H9 (cell line): ENCODE results near the gene SYAP1. TPM values are rescaled to one million over a fixed set of nuclear protein-coding genes. Genes with fewer than 3 reads are reported as not detected.

Experiments
- DNase-seq: peaks from one replicate; pipeline ENCODE4 v3.0.0-alpha.2; 2017
- H2AFZ ChIP-seq: one replicate; pipeline ENCODE4 v1.6.1; 2013; ENCODE audit warnings: mild to moderate bottlenecking, low read length, control low read depth, moderate library complexity
- H2AK5ac ChIP-seq: 2 replicates; pipeline ENCODE4 v1.6.1; 2013; ENCODE audit warnings: low read length, control low read depth, mixed read lengths; ENCODE audit not compliant: insufficient read length
- H2BK120ac ChIP-seq: one replicate; pipeline ENCODE4 v1.6.1; 2013; ENCODE audit warnings: low read depth, mild to moderate bottlenecking, low read length, control low read depth, inconsistent platforms; ENCODE audit not compliant: poor library complexity, severe bottlenecking
- H2BK12ac ChIP-seq: 2 replicates; pipeline ENCODE4 v1.6.1; 2013; ENCODE audit warnings: low read length, control low read depth, mixed read lengths, low read depth; ENCODE audit not compliant: insufficient read length
- H2BK15ac ChIP-seq: 2 replicates; pipeline ENCODE4 v1.6.1; 2013; ENCODE audit warnings: low read depth, low read length, control low read depth
- H2BK20ac ChIP-seq: one replicate; pipeline ENCODE4 v1.6.1; 2013; ENCODE audit warnings: low read depth, mild to moderate bottlenecking, low read length, control low read depth, inconsistent platforms; ENCODE audit not compliant: poor library complexity, severe bottlenecking
- H2BK5ac ChIP-seq: 2 replicates; pipeline ENCODE4 v1.6.1; 2013; ENCODE audit warnings: low read length, control low read depth, mixed read lengths; ENCODE audit not compliant: insufficient read length
- H3K14ac ChIP-seq: 2 replicates; pipeline ENCODE4 v1.6.1; 2013; ENCODE audit warnings: low read length, control low read depth; ENCODE audit not compliant: insufficient read depth
- H3K18ac ChIP-seq: 2 replicates; pipeline ENCODE4 v1.6.1; 2013; ENCODE audit warnings: low read depth, mild to moderate bottlenecking, mixed read lengths, low read length, control low read depth; ENCODE audit not compliant: insufficient read length
- H3K23ac ChIP-seq: 2 replicates; pipeline ENCODE4 v1.6.1; 2013; ENCODE audit warnings: low read length, control low read depth, mixed read lengths, low read depth; ENCODE audit not compliant: insufficient read length
- H3K23me2 ChIP-seq: 2 replicates; pipeline ENCODE4 v1.6.1; 2013; ENCODE audit warnings: low read depth, mild to moderate bottlenecking, mixed read lengths, low read length, control low read depth; ENCODE audit not compliant: insufficient read length, poor library complexity, severe bottlenecking
- H3K27ac ChIP-seq: 2 replicates; pipeline ENCODE4 v1.5.1; 2013; ENCODE audit warnings: low read length, control low read depth, mixed read lengths, low read depth; ENCODE audit not compliant: insufficient read length
- H3K27me3 ChIP-seq: 2 replicates; pipeline ENCODE4 v1.6.1; 2013; ENCODE audit warnings: low read length, control low read depth, inconsistent platforms; ENCODE audit not compliant: insufficient read depth
- H3K4ac ChIP-seq: 2 replicates; pipeline ENCODE4 v1.6.1; 2013; ENCODE audit warnings: low read depth, mild to moderate bottlenecking, control low read depth, inconsistent platforms, low read length, moderate library complexity
- H3K4me1 ChIP-seq: 2 replicates; pipeline ENCODE4 v1.6.1; 2013; ENCODE audit warnings: low read length, control low read depth, inconsistent platforms; ENCODE audit not compliant: insufficient read depth
- H3K4me2 ChIP-seq: 2 replicates; pipeline ENCODE4 v1.6.1; 2013; ENCODE audit warnings: low read length, control low read depth, mixed read lengths; ENCODE audit not compliant: insufficient read length, insufficient read depth
- H3K56ac ChIP-seq: 2 replicates; pipeline ENCODE4 v1.6.1; 2013; ENCODE audit warnings: low read depth, mild to moderate bottlenecking, mixed read lengths, low read length, control low read depth; ENCODE audit not compliant: insufficient read length
- H3K79me1 ChIP-seq: 2 replicates; pipeline ENCODE4 v1.6.1; 2013; ENCODE audit warnings: low read depth, mild to moderate bottlenecking, moderate library complexity, low read length, control low read depth, inconsistent platforms; ENCODE audit not compliant: insufficient read depth, poor library complexity, severe bottlenecking
- H3K79me2 ChIP-seq: 2 replicates; pipeline ENCODE4 v1.6.1; 2013; ENCODE audit warnings: low read length, control low read depth, inconsistent platforms; ENCODE audit not compliant: insufficient read depth
- H3K9ac ChIP-seq: 2 replicates; pipeline ENCODE4 v1.6.1; 2013; ENCODE audit warnings: low read length, control low read depth, mixed read lengths; ENCODE audit not compliant: insufficient read length; ENCODE audit errors: extremely low read depth
- H3K9me3 ChIP-seq: one replicate; pipeline ENCODE4 v1.6.1; 2013; ENCODE audit warnings: low read depth, low read length, inconsistent platforms; ENCODE audit not compliant: control insufficient read depth
- H3T11ph ChIP-seq: one replicate; pipeline ENCODE4 v1.6.1; 2013; ENCODE audit warnings: mild to moderate bottlenecking, low read length, control low read depth, inconsistent platforms
- H4K20me1 ChIP-seq: one replicate; pipeline ENCODE4 v1.6.1; 2013; ENCODE audit not compliant: control insufficient read depth, insufficient read length, insufficient read depth
- H4K5ac ChIP-seq: 2 replicates; pipeline ENCODE4 v1.6.1; 2013; ENCODE audit warnings: low read depth, mild to moderate bottlenecking, mixed read lengths, low read length, control low read depth; ENCODE audit not compliant: insufficient read length
- H4K8ac ChIP-seq: replicated peaks from 2 replicates; pipeline ENCODE4 v1.6.1; 2013; ENCODE audit warnings: low read length, control low read depth, mixed read lengths, low read depth; ENCODE audit not compliant: insufficient read length
- H4K91ac ChIP-seq: 2 replicates; pipeline ENCODE4 v1.6.1; 2013; ENCODE audit warnings: low read depth, mild to moderate bottlenecking, moderate library complexity, mixed read lengths, low read length, control low read depth; ENCODE audit not compliant: insufficient read length
- H3K27ac Mint-ChIP-seq, 3 experiments: 2 replicates in 2 of 3; 3 replicates in 1 of 3; pipeline ENCODE4 v1.8.0; 2020 to 2021; ENCODE audit warnings: mixed read lengths in 3 of 3, mild to moderate bottlenecking in 1 of 3, moderate library complexity in 1 of 3
- H3K27me3 Mint-ChIP-seq: 2 replicates; pipeline ENCODE4 v1.8.0; 2021; ENCODE audit warnings: low read depth, mild to moderate bottlenecking, moderate library complexity, mixed read lengths
- H3K36me3 Mint-ChIP-seq, 3 experiments: 2 replicates in 2 of 3; 3 replicates in 1 of 3; pipeline ENCODE4 v1.8.0; 2020 to 2021; ENCODE audit warnings: low read depth in 3 of 3, mixed read lengths in 3 of 3; ENCODE audit not compliant: insufficient read depth in 1 of 3
- H3K4me1 Mint-ChIP-seq, 2 experiments: 2 replicates each; pipeline ENCODE4 v1.8.0; 2020; ENCODE audit warnings: mixed read lengths in 2 of 2
- H3K4me3 Mint-ChIP-seq, 2 experiments: 2 replicates in 1 of 2; 3 replicates in 1 of 2; pipeline ENCODE4 v1.8.0; 2020 to 2021; ENCODE audit warnings: mild to moderate bottlenecking in 2 of 2, mixed read lengths in 2 of 2, moderate library complexity in 1 of 2
- H3K9me3 Mint-ChIP-seq, 2 experiments: 2 replicates in 1 of 2; 3 replicates in 1 of 2; pipeline ENCODE4 v1.8.0; 2020; ENCODE audit warnings: mild to moderate bottlenecking in 2 of 2, mixed read lengths in 2 of 2, moderate library complexity in 1 of 2
- CTCF ChIP-seq: fragments of 200-600 bp; sonication (generic); conservative IDR thresholded peaks from 3 replicates; pipeline ENCODE4 v1.8.0; 2021; ENCODE audit warnings: antibody characterized with exemption, mild to moderate bottlenecking
- WGBS: extraction: QIAGEN DNeasy Blood & Tissue Kit; methylation state at CpG from one replicate; pipeline ENCODE4 v1.1.7; 2013; ENCODE audit warnings: missing lambda C conversion rate, low lambda C conversion rate, mixed read lengths; ENCODE audit not compliant: insufficient read length; ENCODE audit errors: extremely low coverage; 5-methylcytosine and 5-hydroxymethylcytosine counted together
- total RNA-seq: library from RNA; stranded (reverse); gene quantifications from 2 replicates; pipeline ENCODE4 v1.2.1, GENCODE V29; 2021

The SYAP1 gene
- total RNA-seq, 1 experiment from 2014 or later = 42.7 TPM

GRCh38 chrX:16814597-16814996 lies 95.2 kb downstream of the SYAP1 start:
- H4K91ac ChIP-seq = no peak overlapping the region
- H3K23ac ChIP-seq = no peak overlapping the region
- no peak overlapping the region for H4K8ac ChIP-seq
- no peak overlapping the region for H3K9ac ChIP-seq
- Mint-ChIP-seq H3K36me3 (peaks cover 28 to 57% (median 45%) of the 10 kb centered on the region in 3 experiments; a peak in 6 of 7 replicates), H3K9me3 (no peaks in the 10 kb centered on the region), H3K4me3 (no peak overlapping the region), H3K27me3 (no peaks in the 10 kb centered on the region), H3K4me1 (no peaks in the 10 kb centered on the region), H3K27ac (no peak overlapping the region)
- H3K56ac ChIP-seq = no peak overlapping the region
- no peak overlapping the region for H2AK5ac ChIP-seq
- H3K4me1 ChIP-seq = no peaks in the 10 kb centered on the region
- no peak for TF ChIP-seq CTCF
- H3K79me2 ChIP-seq = peaks cover 11% of the 10 kb centered on the region; the same call in 1 of the 2 replicates
- no peak overlapping the region for H4K5ac ChIP-seq
- H3K23me2 ChIP-seq = no peaks in the 10 kb centered on the region
- WGBS = no CpG with 5 or more reads among the region's 1 CpG
- H3K27me3 ChIP-seq = no peaks in the 10 kb centered on the region
- H3K27ac ChIP-seq = no peak overlapping the region
- no peak overlapping the region for H3K14ac ChIP-seq
- H2BK20ac ChIP-seq = no peak overlapping the region
- H3K4ac ChIP-seq = no peak overlapping the region
- no peak for DNase-seq
- no peaks in the 10 kb centered on the region for H4K20me1 ChIP-seq
- no peak overlapping the region for H2BK5ac ChIP-seq
- no peak overlapping the region for H3K18ac ChIP-seq
- no peak overlapping the region for H2BK12ac ChIP-seq
- no peak overlapping the region for H2BK15ac ChIP-seq
- H3K79me1 ChIP-seq = peaks cover 4% of the 10 kb centered on the region
- no peak overlapping the region for H2AFZ ChIP-seq
- H3T11ph ChIP-seq = no peak overlapping the region
- no peak overlapping the region for H2BK120ac ChIP-seq
- no peak overlapping the region for H3K4me2 ChIP-seq
- H3K9me3 ChIP-seq = no peaks in the 10 kb centered on the region

Other genes starting within 250 kb of the SYAP1 start
- not detected in 2 replicates for gene S100G, start 69.5 kb upstream of the SYAP1 start, total RNA-seq
- 67.7 and 69.7 TPM in 2 replicates for gene CTPS2, start 6.9 kb upstream of the SYAP1 start, total RNA-seq
- gene TXLNG, start 66.9 kb downstream of the SYAP1 start, total RNA-seq = 87.8 and 90.7 TPM in 2 replicates
- 239 and 249 TPM in 2 replicates for gene RBBP7, start 150.8 kb downstream of the SYAP1 start, total RNA-seq
- 3.7 and 4.7 TPM in 2 replicates for gene REPS2, start 227.0 kb downstream of the SYAP1 start, total RNA-seq